Esophagus squamous epithelium (tissue), 5 donors: Measurements from ENCODE around the gene FAH. TPM values are rescaled to one million over a fixed set of nuclear protein-coding genes. Genes with fewer than 3 reads are reported as not detected.

Experiments
- DNase-seq: peaks from one replicate; lab custom pipeline; 2025; lab: John Stamatoyannopoulos, UW
- H3K27ac ChIP-seq, 4 donors: fragments of 200-600 bp; sonication (generic); one replicate each; pipeline ENCODE4 v1.5.1; 2016 to 2019; ENCODE audit warnings: mild to moderate bottlenecking in 1 of 4
- H3K27me3 ChIP-seq, 4 donors: fragments of 200-600 bp; sonication (generic); 1 replicate in 3 of 4; 2 replicates in 1 of 4; pipeline versions ENCODE4 v1.5.1 to v1.6.0; 2017 to 2021; ENCODE audit warnings: antibody characterized with exemption in 1 of 4
- H3K36me3 ChIP-seq, 3 donors: fragments of 200-600 bp; sonication (generic); one replicate each; pipeline ENCODE4 v1.5.1; 2016 to 2019
- H3K4me1 ChIP-seq, 3 donors: fragments of 200-600 bp; sonication (generic); one replicate each; pipeline ENCODE4 v1.5.1; 2017 to 2019
- H3K4me3 ChIP-seq, 4 donors: fragments of 200-600 bp; sonication (generic); 1 replicate in 3 of 4; 2 replicates in 1 of 4; pipeline ENCODE4 v1.5.1; 2016 to 2019; ENCODE audit warnings: mild to moderate bottlenecking in 2 of 4, moderate library complexity in 1 of 4
- H3K9me3 ChIP-seq, 3 donors: fragments of 200-600 bp; sonication (generic); one replicate each; pipeline ENCODE4 v1.5.1; 2016 to 2019
- POLR2A ChIP-seq, 4 donors: fragments of 450-650 bp; IDR thresholded peaks; one replicate each; pipeline ENCODE4 v1.6.1; 2017; ENCODE audit warnings: antibody characterized with exemption in 4 of 4, mild to moderate bottlenecking in 4 of 4, moderate library complexity in 3 of 4
- WGBS, 2 donors: methylation state at CpG; one replicate each; pipeline ENCODE4 v1.1.5; 2018; 5-methylcytosine and 5-hydroxymethylcytosine counted together
- intact Hi-C: fragments of 100-400 bp; cut with DNase I; formaldehyde crosslinking; loops from one replicate; pipeline ENCODE4 v1.15.0; 2022
- total RNA-seq, 4 donors: library from RNA; depleted of rRNA; stranded (reverse); fragments of >200 nt; gene quantifications; one replicate each; pipeline ENCODE4 v1.1.0, GENCODE V29; 2016
- TF ChIP-seq, protein P1 (sequence below), 6 experiments: fragments of 450-650 bp in 4 of 6; fragments of 200-600 bp in 2 of 6; sonication (generic) in 2 of 6; IDR thresholded peaks; one replicate each; pipeline ENCODE4 v1.5.1; 2016 to 2019; ENCODE audit warnings: antibody characterized with exemption in 6 of 6, mild to moderate bottlenecking in 4 of 6, moderate library complexity in 4 of 6
- donor health status: DM: yes; HTN: yes; CAD: no.

The FAH gene
- total RNA-seq, 4 donors from 2014 or later = 10.0 to 28.3 (median 15.8) TPM

DNA sequence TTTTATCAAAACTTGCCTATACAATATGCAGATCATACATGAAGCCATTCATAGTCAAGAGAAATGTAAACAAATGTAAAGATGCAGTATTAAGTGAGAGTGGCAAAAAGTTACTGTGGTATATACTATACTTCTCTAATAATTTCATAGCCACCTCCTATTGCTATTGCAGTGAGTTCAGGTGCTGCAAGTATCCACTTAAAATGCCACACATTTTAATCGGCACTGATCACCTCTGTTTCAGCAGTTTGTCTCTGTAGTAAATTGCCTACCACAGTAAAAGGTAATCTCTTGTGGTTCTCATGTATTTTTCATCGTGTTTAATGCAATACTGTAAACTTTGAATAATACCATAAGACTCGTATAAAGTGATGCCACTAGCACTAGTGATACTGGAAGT lies 20.4 kb upstream of the FAH start:
- WGBS, 2 donors = 89 to 95% methylated on average over 3 of the region's 3 CpGs
- no peak overlapping the region for H3K27ac ChIP-seq
- intact Hi-C loops = no loop called here

DNA sequence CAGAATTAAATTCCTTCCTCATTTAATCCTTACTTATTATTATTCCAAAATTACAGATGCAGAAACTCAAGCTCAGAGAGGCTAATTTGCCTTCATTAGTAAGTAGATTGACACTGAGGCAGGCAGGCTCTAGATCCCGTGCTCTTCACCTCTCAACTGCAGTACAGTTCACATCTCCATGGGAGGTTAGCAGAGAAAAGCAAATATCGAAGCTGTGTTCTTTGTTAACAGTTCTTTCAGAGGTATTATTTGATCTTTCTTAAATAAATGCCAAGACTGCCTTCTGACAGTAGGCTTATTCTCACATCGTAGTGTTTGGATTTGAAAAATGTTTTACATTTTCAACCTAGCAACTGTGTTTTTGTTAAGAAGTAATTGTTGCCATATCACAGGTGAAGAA lies 15.9 kb upstream of the FAH start:
- no peak for TF ChIP-seq POLR2A (IDR thresholded peaks at IDR 0.05)
- TF ChIP-seq, protein P1, sequence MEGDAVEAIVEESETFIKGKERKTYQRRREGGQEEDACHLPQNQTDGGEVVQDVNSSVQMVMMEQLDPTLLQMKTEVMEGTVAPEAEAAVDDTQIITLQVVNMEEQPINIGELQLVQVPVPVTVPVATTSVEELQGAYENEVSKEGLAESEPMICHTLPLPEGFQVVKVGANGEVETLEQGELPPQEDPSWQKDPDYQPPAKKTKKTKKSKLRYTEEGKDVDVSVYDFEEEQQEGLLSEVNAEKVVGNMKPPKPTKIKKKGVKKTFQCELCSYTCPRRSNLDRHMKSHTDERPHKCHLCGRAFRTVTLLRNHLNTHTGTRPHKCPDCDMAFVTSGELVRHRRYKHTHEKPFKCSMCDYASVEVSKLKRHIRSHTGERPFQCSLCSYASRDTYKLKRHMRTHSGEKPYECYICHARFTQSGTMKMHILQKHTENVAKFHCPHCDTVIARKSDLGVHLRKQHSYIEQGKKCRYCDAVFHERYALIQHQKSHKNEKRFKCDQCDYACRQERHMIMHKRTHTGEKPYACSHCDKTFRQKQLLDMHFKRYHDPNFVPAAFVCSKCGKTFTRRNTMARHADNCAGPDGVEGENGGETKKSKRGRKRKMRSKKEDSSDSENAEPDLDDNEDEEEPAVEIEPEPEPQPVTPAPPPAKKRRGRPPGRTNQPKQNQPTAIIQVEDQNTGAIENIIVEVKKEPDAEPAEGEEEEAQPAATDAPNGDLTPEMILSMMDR (IDR thresholded peaks at IDR 0.05) = no peak
- intact Hi-C loops = no loop called here
- DNase-seq = no peak
- no peaks in the 10 kb centered on the region for H3K4me1 ChIP-seq
- 65 to 71% methylated on average over 3 of the region's 3 CpGs for WGBS, 2 donors
- no peak overlapping the region for H3K4me3 ChIP-seq
- H3K36me3 ChIP-seq = peaks cover 0 to 59% (median 6%) of the 10 kb centered on the region in 3 donors
- no peaks in the 10 kb centered on the region for H3K9me3 ChIP-seq
- no peaks in the 10 kb centered on the region for H3K27me3 ChIP-seq
- no peak overlapping the region for H3K27ac ChIP-seq

More for the DNA sequence above, 20.4 kb upstream of the FAH start:
- peaks cover 0 to 71% (median 6%) of the 10 kb centered on the region in 3 donors for H3K36me3 ChIP-seq
- TF ChIP-seq, protein P1 (IDR thresholded peaks at IDR 0.05) = no peak
- no peak for TF ChIP-seq POLR2A (IDR thresholded peaks at IDR 0.05)
- H3K4me1 ChIP-seq = no peaks in the 10 kb centered on the region
- H3K27me3 ChIP-seq = no peaks in the 10 kb centered on the region
- no peaks in the 10 kb centered on the region for H3K9me3 ChIP-seq
- no peak for DNase-seq
- no peak overlapping the region for H3K4me3 ChIP-seq

DNA sequence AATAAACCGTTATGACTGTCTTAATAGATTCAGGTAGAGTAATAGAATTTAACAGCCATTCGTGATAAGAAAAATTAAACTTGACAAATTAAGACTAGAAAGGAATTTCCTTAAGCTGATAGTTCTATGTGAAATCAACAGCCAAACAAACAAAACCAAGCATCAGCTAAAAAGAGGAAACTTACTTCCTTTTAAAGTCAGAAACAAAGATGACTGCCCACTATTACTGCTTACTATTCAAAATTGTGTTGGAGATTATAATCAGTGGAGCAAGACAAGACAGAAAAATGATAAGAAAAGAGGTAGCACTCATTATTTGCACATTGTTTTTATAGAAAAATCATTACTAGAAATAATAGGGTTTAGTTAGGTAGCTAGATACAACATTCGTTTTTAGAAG lies 13.8 kb upstream of the FAH start:
- H3K27ac ChIP-seq = no peak overlapping the region
- TF ChIP-seq POLR2A (IDR thresholded peaks at IDR 0.05) = no peak
- TF ChIP-seq, protein P1 (IDR thresholded peaks at IDR 0.05) = no peak
- H3K27me3 ChIP-seq = no peaks in the 10 kb centered on the region
- WGBS, 2 donors = 86 to 90% methylated on average over 3 of the region's 3 CpGs
- peaks cover 0 to 5% (median 0%) of the 10 kb centered on the region in 3 donors for H3K4me1 ChIP-seq
- no peaks in the 10 kb centered on the region for H3K9me3 ChIP-seq
- no peak overlapping the region for H3K4me3 ChIP-seq
- DNase-seq = no peak
- H3K36me3 ChIP-seq = peaks cover 0 to 38% (median 3%) of the 10 kb centered on the region in 3 donors
- intact Hi-C loops = no loop called here

DNA sequence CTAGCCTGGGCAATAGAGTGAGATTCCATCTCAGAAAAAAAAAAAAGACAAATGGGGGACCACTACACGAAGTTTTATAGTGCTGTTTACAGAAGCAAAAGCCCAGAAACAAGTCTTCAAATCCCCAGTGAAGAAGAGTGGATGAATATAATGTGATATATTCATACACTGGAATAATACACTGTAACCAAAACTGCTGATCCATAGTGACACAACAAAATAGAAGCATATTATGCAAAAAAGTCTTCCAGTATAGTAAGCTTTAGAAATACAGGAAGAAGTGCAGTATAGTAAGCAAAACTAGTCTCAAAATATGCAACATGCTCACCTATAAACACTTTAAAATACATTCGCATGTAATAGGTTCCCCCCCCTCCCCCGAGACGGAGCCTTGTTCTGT lies 11.9 kb upstream of the FAH start:
- intact Hi-C loops = no loop called here
- Histone ChIP-seq H3K4me3 (no peak overlapping the region), H3K27ac (no peak overlapping the region), H3K36me3 (peaks cover 0 to 18% (median 0%) of the 10 kb centered on the region in 3 donors), H3K4me1 (peaks cover 0 to 5% (median 0%) of the 10 kb centered on the region in 3 donors), H3K27me3 (no peaks in the 10 kb centered on the region), H3K9me3 (no peaks in the 10 kb centered on the region)
- DNase-seq = no peak
- no peak for TF ChIP-seq POLR2A (IDR thresholded peaks at IDR 0.05)
- TF ChIP-seq, protein P1 (IDR thresholded peaks at IDR 0.05) = no peak
- 89 to 98% methylated on average over 4 of the region's 4 CpGs for WGBS, 2 donors

DNA sequence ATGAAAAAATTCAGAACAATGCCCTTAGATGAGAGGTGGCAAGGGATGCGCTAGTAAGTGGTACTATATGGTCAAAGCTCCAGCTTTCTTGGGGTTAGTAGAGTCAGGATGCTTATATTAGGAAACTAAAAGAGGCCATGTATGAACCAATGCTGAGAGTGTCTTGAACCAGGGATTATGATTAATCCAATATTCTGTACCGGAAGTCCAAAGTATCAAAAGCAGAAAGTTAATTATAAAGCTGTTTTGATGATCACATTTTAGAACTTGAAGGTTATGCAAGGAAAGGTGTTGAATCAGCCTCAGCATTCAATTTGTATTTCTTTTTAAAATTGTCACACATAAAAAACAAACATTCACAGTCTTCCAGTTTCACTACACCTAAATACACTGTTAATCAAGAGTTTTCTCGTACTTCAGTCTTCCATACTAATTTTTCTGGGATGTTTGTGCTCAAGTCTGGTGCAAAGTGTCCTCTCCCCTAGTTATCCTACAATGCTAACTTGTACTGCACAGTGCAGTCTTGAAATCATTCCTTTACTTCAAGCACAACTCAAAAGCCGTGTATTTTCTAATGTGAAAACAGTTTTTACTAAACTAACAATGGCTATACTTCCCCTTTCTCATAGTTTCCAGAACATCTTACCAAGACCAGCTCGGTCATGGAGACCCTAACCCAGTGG lies 10.7 kb upstream of the FAH start:
- H3K9me3 ChIP-seq = no peaks in the 10 kb centered on the region
- H3K4me1 ChIP-seq = peaks cover 0 to 5% (median 0%) of the 10 kb centered on the region in 3 donors
- no peak for TF ChIP-seq POLR2A (IDR thresholded peaks at IDR 0.05)
- TF ChIP-seq, protein P1 (IDR thresholded peaks at IDR 0.05) = no peak
- no peak overlapping the region for H3K4me3 ChIP-seq
- intact Hi-C loops = no loop called here
- 71 to 82% methylated on average over 4 to 5 of the region's 5 CpGs for WGBS, 2 donors
- peaks cover 0 to 8% (median 0%) of the 10 kb centered on the region in 3 donors for H3K36me3 ChIP-seq
- DNase-seq = no peak
- H3K27ac ChIP-seq = no peak overlapping the region
- H3K27me3 ChIP-seq = no peaks in the 10 kb centered on the region
